A673 (cell line): ENCODE data around the gene IL22RA1. TPM values are rescaled to one million over a fixed set of nuclear protein-coding genes. Genes with fewer than 3 reads are reported as not detected.

ENCODE experiments used
- BruUV-seq: library from RNA; stranded (reverse); fragments of 400-500 nt; replicated peaks from 2 replicates; lab custom pipeline; 2021; lab: Mats Ljungman, UMichigan
- CTCF ChIA-PET: fragments of 300-600 bp; sonication (Branson Sonifier 250); formaldehyde crosslinking; loops from one replicate; lab custom pipeline; 2022; ENCODE audit warnings: antibody characterized with exemption; lab: Charles Lee
- POLR2A ChIA-PET: fragments of 300-600 bp; sonication (Branson Sonifier 250); formaldehyde crosslinking; loops from one replicate; lab custom pipeline; 2022; ENCODE audit warnings: antibody characterized with exemption; ENCODE audit not compliant: low non-redundant PET; lab: Charles Lee
- DNase-seq: peaks from one replicate; pipeline ENCODE4 v3.0.0-alpha.2; 2015; ENCODE audit warnings: low spot score
- H3K27ac ChIP-seq: fragments of 200-600 bp; sonication (generic); 2 replicates; pipeline ENCODE4 v1.5.1; 2016; ENCODE audit warnings: mixed run types, low read depth, mild to moderate bottlenecking, mixed read lengths, antibody characterized with exemption, low read length; ENCODE audit not compliant: poor library complexity, severe bottlenecking
- H3K27me3 ChIP-seq: fragments of 200-600 bp; sonication (generic); replicated peaks from 2 replicates; pipeline ENCODE4 v1.6.1; 2017; ENCODE audit warnings: mixed run types, low read depth, mild to moderate bottlenecking, mixed read lengths, antibody characterized with exemption, low read length; ENCODE audit not compliant: insufficient read depth, poor library complexity
- H3K36me3 ChIP-seq: fragments of 200-600 bp; sonication (generic); 2 replicates; pipeline ENCODE4 v1.6.1; 2016; ENCODE audit warnings: mixed run types, mild to moderate bottlenecking, mixed read lengths, antibody characterized with exemption, low read length; ENCODE audit not compliant: insufficient read depth, poor library complexity, severe bottlenecking
- H3K4me1 ChIP-seq: fragments of 200-600 bp; sonication (generic); 2 replicates; pipeline ENCODE4 v1.6.1; 2017; ENCODE audit warnings: mixed run types, mild to moderate bottlenecking, mixed read lengths, antibody characterized with exemption, low read length; ENCODE audit not compliant: insufficient read depth, poor library complexity, severe bottlenecking
- H3K4me3 ChIP-seq: fragments of 200-600 bp; sonication (generic); 2 replicates; pipeline ENCODE4 v1.5.1; 2016; ENCODE audit warnings: low read depth, mixed run types, mild to moderate bottlenecking, mixed read lengths, low read length; ENCODE audit not compliant: poor library complexity, severe bottlenecking
- H3K9me3 ChIP-seq: fragments of 200-600 bp; sonication (generic); 2 replicates; pipeline ENCODE4 v1.6.1; 2016; ENCODE audit warnings: mixed run types, low read depth, mild to moderate bottlenecking, mixed read lengths, antibody characterized with exemption, low read length; ENCODE audit not compliant: poor library complexity, severe bottlenecking
- CTCF ChIP-seq: fragments of 300-800, 200-600 bp; sonication (generic); conservative IDR thresholded peaks from 2 replicates; pipeline ENCODE4 v1.5.1; 2017; ENCODE audit warnings: low read depth, mild to moderate bottlenecking, antibody characterized with exemption, low read length, moderate library complexity, mixed read lengths
- EZH2 ChIP-seq: fragments of 200-600 bp; sonication (generic); IDR thresholded peaks from 2 replicates; pipeline ENCODE4 v1.6.1; 2017; ENCODE audit warnings: borderline replicate concordance, low read depth, mild to moderate bottlenecking, mixed read lengths, antibody characterized with exemption, low read length; ENCODE audit not compliant: poor library complexity, severe bottlenecking
- intact Hi-C: fragments of 100-400 bp; cut with micrococcal nuclease; formaldehyde crosslinking; loops from one replicate; pipeline ENCODE4 v1.10.0; 2022; ENCODE audit not compliant: unreplicated experiment
- total RNA-seq: library from RNA; stranded (reverse); gene quantifications from 2 replicates; pipeline ENCODE4 v1.2.3, GENCODE V29; 2021

The IL22RA1 gene
- total RNA-seq, 1 experiment from 2014 or later: 0.24 TPM

DNA sequence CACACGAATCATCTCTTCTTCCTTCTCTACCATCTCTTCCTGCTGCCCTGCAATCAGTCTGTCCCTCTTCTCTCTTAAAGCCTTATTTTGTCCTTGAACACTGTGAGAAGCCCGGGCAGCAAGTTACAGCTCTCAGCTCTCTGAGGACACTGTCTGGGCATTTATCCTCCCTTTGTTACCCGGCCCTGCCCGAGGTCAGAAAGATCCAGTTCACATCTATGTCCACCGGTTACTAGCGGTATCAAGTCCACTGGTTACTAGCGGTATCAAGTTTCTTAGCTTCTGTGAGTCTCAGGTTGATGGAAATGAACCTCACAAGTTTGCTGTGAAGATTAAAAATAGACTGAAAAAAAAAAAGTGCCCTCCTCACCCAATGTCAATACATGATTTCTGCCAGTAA lies 25.3 kb upstream of the IL22RA1 start:
- intact Hi-C loops: no loop called here
- Histone ChIP-seq H3K9me3 (no peaks in the 10 kb centered on the region), H3K4me1 (no peaks in the 10 kb centered on the region), H3K27me3 (no peaks in the 10 kb centered on the region), H3K36me3 (no peaks in the 10 kb centered on the region), H3K27ac (no peak overlapping the region), H3K4me3 (no peak overlapping the region)
- POLR2A ChIA-PET: no interaction called here
- TF ChIP-seq CTCF (no peak), EZH2 (no peak)
- no TSS peak for BruUV-seq
- CTCF ChIA-PET: no interaction called here
- no peak for DNase-seq

DNA sequence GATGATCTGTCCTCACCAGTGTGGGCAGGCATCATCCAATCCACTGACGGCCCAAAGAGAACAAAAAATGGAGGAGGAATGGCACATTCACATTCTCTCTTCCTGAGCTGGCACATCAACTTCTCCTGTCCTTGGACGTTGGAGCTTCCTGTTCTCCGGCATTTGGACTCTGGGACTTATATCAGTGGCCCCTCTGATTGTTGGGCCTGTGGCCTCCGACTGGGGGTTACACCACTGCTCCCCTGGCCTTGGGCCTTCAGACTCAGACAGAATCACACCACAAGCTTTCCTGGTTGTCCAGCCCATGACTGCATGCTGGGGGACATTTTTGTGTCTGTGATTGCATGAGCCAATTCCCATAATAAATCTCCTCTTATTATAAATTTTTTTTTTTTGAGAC lies 24.1 kb upstream of the IL22RA1 start:
- Histone ChIP-seq H3K9me3 (no peaks in the 10 kb centered on the region), H3K4me1 (no peaks in the 10 kb centered on the region), H3K27ac (no peak overlapping the region), H3K36me3 (no peaks in the 10 kb centered on the region), H3K4me3 (no peak overlapping the region), H3K27me3 (no peaks in the 10 kb centered on the region)
- no TSS peak for BruUV-seq
- DNase-seq: no peak
- ChIA-PET CTCF (interaction anchor here (0.9 kb wide), 1 partner anchor 17 kb away, joined by 3 read pairs; no protein-coding TSS in a partner anchor), POLR2A (no interaction called here)
- TF ChIP-seq EZH2 (no peak), CTCF (no peak)
- intact Hi-C loops: no loop called here

- Histone ChIP-seq H3K27ac (no peak overlapping the region), H3K9me3 (no peaks in the 10 kb centered on the region), H3K4me3 (no peak overlapping the region), H3K27me3 (no peaks in the 10 kb centered on the region), H3K4me1 (no peaks in the 10 kb centered on the region), H3K36me3 (no peaks in the 10 kb centered on the region)
- ChIA-PET POLR2A (no interaction called here), CTCF (interaction anchor here (1.2 kb wide), 1 partner anchor 15 kb away, joined by 5 read pairs; no protein-coding TSS in a partner anchor)
- TF ChIP-seq EZH2 (no peak), CTCF (no peak)
- DNase-seq: no peak
- intact Hi-C loops: no loop called here
- BruUV-seq: no TSS peak
Observed at GRCh38 chr1:24165500-24165899, 22.6 kb upstream of the IL22RA1 start.
